HG03060 (cell line): ENCODE data around the gene PCP2.

Experiments used
- ATAC-seq: cut with Tn5 transposase; IDR thresholded peaks from one replicate; pipeline ENCODE4 v1.9.1; 2021; ENCODE audit warnings: low read depth, moderate number of reproducible peaks; ENCODE audit not compliant: unreplicated experiment

PCP2 gene

DNA sequence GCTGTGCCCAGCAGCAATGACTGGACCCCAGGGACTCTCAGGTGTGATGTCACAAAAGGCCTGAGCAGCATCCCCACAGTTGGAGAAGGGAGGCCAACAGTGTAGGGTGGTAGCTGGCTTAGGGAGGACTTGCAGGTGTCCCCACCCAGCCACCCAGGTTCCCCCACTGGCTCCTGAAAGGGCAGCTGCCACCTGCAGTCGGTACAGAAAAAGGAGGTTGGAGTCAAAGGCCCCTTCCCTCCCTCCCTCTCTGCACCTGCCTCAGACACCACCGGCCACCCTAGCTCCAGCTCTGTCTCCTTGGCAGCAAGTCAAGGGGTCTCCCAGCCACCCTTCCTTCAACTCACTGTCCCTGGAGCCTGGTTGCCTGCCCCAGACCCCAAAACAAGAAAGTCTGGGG lies at the start of gene PCP2:
Gene PCP2 (minus strand): TSS at position 22 of the 400 bp plus-strand sequence. CDS start 262 bp downstream, outside the sequence.
- no peak for ATAC-seq

DNA sequence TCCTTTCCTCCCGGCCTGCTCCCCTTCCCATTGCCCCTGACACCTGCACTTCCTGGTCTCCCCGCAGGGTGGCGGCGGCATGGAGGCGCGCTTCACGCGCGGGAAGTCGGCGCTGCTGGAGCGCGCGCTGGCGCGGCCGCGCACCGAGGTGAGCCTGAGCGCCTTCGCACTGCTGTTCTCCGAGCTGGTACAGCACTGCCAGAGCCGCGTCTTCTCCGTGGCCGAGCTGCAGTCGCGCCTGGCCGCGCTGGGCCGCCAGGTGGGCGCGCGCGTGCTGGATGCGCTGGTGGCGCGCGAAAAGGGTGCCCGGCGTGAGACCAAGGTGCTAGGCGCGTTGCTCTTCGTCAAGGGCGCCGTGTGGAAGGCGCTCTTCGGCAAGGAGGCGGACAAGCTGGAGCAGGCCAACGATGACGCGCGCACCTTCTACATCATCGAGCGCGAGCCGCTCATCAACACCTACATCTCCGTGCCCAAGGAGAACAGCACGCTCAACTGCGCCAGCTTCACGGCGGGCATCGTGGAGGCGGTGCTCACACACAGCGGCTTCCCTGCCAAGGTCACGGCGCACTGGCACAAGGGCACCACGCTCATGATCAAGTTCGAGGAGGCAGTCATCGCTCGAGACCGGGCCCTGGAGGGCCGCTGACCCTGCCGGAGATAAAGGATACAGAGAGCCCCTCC lies 48.8 kb upstream of the PCP2 start:
- ATAC-seq = no peak

DNA sequence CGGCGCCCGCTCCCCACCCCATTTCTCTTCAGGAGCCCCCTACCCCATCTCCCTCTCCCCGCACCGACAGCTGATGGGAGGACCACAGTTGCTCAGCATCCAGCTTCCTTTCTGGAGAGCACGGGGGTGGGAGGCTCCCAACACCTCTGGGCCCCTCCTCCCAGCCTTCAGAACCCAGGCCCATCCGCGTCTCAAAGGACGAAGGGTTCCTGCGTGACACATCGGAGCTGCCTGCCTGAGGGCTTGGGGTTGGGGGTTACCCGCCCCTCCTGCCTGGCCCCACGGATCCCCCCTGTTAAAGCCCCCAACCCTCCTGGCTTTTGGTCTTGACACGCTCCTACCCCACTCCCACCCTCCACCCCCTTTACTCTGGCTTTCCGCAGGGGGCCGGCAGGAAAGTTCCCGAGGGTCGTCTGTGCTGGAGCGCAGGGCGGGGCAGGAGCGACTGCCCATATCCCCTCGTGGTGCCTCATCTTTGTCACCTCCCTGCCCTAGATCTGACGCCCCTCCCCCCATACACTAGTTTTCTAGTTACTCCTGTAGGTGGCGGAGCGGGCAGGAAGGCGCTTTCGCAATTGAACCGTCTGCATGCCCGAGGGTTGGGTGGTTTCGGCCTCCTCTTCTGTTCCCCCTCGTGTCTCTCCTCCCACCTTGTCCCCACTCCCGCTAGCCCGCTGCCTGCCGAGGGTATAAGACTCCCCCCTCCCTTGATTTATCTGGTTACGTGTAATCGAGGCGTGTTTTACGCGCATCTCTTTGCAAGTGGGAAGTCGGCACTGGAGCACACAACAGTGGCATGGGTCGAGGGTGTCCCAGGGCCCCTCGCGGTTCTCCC lies 48.0 kb upstream of the PCP2 start:
- no peak for ATAC-seq

DNA sequence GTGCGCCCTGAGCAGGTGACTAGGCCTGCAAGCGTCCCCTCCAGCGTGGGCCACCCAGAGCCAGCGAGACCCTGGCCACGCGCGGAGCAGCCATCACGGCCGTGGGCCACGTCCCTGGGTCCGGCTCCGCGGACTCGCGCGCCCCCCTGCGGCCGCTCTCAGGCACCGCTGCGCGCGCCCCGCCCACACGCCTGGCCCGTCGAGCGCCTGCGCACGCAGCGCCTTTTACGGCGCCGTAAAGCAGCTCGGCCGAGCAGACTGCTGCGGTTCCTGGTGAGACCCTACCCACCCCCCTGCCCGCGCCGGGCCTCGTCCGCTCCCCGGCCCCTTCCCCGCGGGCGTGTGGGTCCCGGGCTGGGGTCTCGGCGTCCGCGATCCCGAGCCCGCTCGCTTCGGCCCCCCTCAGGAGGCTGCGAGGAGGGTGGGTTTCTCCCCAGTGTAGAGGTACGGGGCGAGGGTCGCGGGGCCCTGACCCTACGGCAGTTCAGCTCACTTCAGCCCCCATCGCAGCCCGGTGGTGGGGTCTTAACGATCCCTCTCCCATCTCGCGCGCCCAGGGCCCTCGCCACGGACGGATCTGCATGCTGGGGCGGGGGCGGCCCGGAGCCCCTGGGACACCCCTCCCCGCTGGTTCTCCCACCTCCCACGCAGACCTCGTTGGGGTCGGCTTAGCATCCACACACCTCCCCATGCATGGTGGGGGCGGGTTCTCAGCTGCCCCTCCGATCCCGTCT lies 47.3 kb upstream of the PCP2 start, which contains the start of gene TRAPPC5:
Gene TRAPPC5 (plus strand): TSS at position 228 of the 734 bp plus-strand sequence. CDS start 1,421 bp downstream, outside the sequence.
- ATAC-seq = no peak

DNA sequence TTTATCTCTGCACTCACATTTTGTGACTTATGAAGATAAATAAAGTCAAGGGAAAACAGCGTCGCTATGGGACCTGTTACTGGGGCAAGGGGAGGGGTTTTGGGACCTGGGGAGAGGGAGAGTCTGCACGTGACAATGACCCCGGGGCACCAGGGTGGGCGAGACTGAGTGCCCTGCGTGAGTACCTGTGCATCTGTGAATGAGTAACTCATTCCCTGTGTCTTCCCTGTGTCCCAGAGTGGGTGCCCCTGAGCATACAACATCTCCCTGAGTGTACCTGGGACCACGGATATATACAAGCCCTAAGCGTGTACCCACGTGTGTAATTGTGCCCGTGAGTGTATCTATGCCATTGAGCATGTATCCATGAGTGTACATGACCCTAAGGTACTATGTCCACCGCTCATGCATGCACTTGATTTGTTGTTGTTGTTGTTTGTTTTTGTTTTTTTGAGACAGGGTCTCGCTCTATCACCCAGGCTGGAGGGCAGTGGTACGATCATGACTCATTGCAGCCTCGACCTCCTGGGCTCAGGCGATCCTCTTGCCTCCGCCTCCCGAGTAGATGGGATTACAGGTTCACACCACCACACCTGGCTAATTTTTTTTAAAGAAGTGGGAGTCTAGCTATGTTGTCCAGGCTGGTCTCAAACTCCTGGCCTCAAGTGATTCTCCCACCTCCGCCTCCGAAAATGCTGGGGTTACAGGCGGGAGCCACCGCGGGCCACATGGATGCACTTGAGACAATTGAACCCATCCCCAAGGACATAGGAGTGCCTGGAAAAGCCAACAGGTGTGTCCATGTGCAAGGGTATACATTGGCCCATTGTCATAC lies 46.5 kb upstream of the PCP2 start:
- no peak for ATAC-seq

DNA sequence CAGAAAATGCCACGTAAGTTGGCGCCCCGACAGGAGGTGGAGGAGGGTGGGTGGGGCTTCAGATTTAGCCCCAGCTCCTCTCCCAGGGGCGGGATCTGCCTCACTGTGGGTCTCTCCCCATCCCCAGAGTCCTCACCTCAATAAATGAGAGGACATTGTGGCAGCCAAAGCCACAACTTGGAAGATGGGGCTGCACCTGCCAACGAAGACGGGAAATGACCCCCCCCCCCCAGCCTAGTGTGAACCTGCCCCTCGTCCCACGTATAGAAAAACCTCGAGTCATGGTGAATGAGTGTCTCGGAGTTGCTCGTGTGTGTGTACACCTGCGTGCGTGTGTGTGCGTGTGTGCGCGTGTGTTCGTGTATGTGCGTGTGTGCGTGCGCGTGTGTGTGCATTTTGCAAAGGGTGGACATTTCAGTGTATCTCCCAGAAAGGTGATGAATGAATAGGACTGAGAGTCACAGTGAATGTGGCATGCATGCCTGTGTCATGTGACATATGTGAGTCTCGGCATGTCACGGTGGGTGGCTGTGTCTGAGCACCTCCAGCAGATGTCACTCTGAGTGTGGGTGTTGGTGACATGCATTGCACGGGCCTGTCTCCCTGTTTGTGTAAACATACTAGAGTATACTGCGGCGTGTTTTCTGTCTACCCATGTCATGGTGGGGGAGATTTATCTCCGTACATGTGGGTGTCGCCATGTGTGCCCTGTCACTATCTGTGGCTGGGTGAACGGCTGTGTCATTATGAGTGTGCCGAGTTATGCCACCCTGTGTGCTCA lies 45.6 kb upstream of the PCP2 start:
- ATAC-seq = no peak

DNA sequence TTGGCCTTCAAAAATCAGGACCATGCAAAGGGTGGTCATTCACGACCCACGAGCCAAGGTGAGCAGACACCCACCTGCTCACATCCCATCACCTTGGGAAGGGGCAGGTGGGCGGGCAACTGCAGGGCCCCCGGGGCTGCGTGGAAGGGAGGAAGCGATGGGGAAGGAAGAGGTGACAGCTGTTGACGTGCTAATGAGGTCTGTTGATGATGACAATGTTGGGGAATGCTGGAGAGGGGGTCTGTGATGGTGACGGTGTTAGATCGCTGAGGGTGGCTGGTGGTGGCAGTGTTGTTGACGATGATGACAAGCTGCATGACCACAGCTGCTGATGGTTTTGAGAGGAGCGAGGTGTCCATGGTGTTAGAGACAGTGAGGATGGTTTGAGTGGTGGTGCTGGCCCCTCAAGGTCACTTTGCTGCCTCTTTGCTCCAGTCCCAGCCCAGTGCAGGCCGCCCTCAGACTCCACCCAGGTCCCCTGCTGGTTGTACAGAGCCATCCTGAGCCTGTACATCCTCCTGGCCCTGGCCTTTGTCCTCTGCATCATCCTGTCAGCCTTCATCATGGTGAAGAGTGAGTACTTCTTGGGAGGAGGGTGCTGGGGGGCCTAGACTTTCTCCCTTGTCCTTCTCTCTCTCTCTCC lies 44.3 kb upstream of the PCP2 start:
- no peak for ATAC-seq

DNA sequence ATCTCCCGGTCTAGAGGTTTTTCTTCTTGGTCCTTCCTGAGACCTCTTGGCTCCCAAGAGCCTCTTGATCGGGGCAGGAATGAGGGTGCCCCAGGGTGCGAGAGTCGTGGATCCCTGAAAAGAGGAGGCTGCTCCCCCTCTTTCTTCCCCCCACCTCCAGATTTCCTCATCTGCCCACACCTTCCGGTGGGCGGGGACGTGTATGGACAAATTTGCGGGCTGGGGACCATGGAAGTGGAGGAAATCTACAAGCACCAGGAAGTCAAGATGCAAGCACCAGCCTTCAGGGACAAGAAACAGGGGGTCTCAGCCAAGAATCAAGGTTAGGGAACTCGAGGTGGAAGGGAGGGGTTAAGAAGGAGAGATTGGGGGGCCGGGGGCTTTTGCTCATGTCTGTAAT lies 43.3 kb upstream of the PCP2 start, which contains the start of gene MCEMP1:
Gene MCEMP1 (plus strand): TSS at position 237 of the 400 bp plus-strand sequence. CDS start 31 bp downstream, at position 268.
- ATAC-seq = no peak

DNA sequence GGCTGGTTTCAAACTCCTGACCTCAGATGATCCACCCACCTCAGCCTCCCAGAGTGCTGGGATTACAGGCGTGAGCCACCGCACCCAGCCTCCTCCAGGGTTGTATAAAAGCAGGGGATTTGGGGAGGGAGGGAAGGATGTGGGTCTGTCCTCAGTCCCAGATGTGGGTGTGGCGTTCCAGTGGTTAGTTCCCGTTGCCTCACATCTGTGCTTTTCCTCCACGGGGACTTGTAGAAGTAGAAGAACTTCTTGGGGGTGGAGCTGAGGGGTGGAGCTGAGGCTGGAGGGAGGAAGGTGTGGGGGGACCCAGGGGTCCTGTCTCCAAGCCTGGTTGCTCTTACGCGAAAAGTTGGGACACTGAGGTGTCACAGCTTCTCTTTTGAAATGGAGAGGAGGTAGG lies 42.9 kb upstream of the PCP2 start:
- no peak for ATAC-seq

DNA sequence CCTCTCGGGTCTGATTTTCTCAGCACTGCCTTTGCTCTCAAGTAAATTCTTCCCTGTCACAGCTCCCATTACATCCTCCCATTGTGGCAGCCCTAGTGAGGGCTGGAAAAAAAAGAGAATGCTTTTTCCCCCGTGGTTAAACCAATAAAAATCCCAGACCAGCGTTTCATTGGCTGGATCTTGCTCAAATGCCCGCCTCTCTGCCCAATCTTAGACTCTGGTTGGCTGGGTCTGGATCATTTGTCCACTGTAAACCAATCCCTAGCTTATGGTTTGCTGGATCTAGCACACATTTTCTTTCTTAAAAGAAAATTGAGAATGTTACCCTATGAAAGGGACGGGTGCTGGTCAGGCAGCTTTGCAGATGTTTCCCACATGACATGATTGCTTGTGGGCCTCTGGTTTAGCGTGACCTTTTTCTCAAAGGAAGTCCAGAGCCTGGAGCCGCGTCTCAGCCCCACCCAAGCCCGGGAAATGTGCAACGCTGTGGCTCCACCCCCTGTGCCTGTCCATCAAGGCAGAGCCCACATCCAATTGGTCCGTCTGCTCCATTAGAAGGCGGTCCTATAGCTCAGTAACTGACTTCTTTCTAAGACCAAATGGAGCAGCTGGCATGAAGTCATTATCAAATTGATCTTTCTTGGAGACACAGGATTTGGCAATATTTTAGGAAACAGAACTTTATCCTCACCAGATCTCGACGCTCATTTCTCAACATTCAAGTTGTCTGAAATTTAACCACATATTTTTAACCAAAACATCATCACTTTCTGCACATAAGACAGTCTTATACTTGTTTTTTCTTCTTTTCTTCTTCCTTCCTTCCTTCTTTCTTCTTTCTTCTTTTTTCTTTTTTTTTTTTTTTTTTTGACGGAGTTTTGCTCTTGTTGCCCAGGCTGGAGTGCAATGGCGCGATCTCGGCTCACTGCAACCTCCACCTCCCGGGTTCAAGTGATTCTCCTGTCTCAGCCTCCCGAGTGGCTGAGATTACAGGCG lies 40.8 kb upstream of the PCP2 start:
- ATAC-seq = no peak

DNA sequence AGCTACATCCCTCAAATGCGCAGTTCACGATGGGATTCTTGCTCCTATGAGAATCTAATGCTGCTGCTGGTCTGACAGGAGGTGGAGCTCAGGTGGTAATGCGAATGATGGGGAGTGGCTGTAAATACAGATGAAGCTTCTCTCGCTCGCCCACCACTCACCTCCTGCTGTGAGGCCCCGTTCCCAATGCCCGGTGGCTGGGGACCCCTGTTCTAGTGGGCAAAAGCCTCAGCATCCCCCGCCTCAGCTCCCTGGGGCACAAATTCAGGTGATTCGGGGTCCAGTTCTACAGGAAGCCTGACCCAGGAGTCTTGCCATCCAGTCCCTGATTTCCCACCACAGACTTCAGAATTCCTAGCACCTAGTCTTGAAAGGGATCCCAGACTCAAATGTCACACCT lies 39.0 kb upstream of the PCP2 start:
- no peak for ATAC-seq

DNA sequence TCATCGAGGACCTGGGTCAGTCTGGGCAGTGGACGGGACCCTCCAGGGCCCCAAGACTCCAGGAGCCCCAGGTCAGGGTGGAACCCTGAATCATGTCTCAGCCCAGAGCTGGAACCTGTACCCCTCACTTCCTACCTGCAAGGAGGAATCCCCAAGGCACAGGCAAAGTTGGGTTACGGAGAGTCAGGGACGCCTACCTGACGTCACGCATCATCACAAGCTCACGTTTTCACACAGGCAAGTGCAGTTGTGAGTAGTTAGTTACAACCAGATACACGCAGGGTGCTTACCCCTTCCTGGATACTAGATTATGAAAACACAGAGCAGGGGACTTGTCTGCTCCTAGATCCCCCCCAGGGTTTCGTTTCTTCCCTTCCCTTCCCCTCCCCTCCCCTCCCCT lies 37.3 kb upstream of the PCP2 start:
- ATAC-seq = no peak

DNA sequence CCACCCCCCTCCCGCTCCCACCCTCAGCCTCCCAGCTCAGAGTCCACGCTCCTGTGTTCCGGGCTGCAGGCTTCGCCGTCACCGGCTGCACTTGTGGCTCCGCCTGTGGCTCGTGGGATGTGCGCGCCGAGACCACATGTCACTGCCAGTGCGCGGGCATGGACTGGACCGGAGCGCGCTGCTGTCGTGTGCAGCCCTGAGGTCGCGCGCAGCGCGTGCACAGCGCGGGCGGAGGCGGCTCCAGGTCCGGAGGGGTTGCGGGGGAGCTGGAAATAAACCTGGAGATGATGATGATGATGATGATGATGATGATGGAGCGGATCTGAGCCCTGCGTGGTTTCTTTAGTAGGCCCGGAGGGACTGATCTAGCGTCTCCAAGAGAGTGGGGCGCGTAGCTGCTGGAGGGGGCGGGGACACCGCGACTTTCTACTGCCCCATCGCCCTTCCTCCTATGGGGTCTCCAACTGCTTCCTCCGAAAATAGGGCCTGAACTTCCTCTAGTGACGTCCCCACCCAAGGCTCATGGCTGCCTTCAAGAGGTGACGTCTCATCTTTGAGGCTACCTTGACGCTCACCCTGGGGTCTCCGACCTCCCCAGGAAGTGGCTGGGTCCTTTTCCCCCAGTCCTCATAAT lies 36.7 kb upstream of the PCP2 start:
- ATAC-seq = no peak

DNA sequence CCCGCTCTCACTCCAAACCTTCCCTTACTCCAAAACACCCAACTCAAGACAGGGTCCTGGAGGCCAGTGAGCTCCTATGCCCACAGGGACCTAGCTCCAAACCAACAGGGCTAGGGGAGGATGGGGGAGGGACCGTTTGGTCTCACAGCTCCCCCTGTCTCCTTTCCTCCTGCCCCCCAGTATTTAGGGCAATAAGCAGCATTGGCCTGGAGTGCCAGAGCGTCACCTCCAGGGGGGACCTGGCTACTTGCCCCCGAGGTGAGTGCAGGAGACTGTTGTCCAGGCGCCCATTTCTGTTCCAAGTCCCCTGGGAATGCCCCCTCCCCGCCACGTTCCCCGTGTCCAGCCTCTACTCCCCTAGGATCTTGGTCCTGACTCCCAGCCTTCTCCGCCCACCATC lies 36.1 kb upstream of the PCP2 start:
- ATAC-seq = no peak

DNA sequence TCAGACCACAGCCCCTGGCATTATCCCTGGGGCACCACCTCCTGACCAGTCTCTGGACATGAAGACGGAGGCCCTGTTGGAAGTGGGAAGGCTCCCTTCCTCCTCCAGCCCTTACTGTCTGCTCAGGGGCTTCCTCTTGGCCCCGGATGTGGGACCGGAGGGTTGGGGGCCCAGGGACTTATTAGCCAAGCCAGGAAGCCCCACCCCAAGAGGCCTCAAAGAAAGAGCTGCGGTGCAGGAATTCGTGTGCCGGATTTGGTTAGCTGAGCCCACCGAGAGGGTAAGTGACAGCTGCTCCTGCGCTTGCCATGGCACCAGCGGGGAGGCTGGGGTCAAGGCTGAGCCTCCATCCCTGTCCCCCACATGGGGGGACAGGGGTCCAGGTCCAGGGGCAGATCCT lies 35.3 kb upstream of the PCP2 start, which contains the start of gene RETN:
Gene RETN (plus strand): TSS at position 208 of the 400 bp plus-strand sequence. CDS start 278 bp downstream, outside the sequence.
- no peak for ATAC-seq

DNA sequence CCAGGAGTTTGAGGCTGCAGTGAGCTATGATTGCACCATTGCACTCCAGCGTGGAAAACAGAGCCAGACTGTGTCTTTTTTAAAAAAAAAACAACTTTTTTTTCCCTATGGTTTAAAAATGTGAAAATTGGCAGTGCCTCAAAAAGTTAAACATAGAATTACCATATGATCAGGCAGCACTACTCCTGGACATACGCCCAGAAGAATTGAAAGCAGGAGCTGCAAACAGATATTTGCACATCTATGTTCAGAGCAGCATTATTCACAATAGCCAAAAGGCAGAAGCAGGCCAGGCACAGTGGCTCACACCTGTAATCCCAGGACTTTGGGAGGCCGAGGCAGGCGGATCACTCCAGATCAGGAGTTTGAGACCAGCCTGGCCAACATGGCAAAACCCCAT lies 31.6 kb upstream of the PCP2 start:
- ATAC-seq = no peak

DNA sequence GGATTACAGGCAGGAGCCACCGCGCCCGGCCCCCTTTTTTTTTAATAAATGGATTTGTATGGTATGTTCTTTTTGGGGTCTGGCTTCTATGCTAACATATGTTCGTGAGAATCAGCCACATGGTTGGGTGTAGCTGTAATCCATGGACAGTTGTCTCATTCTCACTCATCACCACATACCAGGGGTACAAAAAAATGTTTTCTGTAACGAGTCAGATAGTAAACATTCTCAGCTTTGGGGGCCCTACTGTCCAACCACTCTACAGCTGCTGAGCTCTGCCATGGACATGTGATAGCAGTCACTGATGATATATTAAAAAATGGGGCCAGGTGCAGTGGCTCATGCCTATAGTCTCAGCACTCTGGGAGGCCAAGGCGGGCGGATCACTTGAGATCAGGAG lies 30.2 kb upstream of the PCP2 start:
- no peak for ATAC-seq
